Effector memory CD8-positive, alpha-beta T cell (primary cell): ENCODE measurements around the gene BCL2L11.

Experiments used
- ATAC-seq: fragments of 150-1000 bp; cut with Tn5 transposase; replicated peaks from 2 replicates; pipeline ENCODE4 v1.10.0; 2021; ENCODE audit warnings: mild to moderate bottlenecking, moderate library complexity
- DNase-seq, 3 experiments: peaks; one replicate each; pipeline ENCODE4 v3.0.0; 2021
- H3K27ac Mint-ChIP-seq, 2 donors: one replicate each; pipeline ENCODE4 v1.8.0; 2022; ENCODE audit warnings: mild to moderate bottlenecking in 2 of 2, mixed read lengths in 2 of 2, moderate library complexity in 2 of 2
- H3K27me3 Mint-ChIP-seq, 2 donors: one replicate each; pipeline ENCODE4 v1.8.0; 2022; ENCODE audit warnings: mixed read lengths in 2 of 2
- H3K36me3 Mint-ChIP-seq: one replicate; pipeline ENCODE4 v1.8.0; 2022; ENCODE audit warnings: mild to moderate bottlenecking, moderate library complexity, mixed read lengths; ENCODE audit not compliant: insufficient read depth
- H3K4me1 Mint-ChIP-seq, 2 donors: one replicate each; pipeline ENCODE4 v1.8.0; 2022; ENCODE audit warnings: low read depth in 2 of 2, mixed read lengths in 2 of 2
- H3K4me3 Mint-ChIP-seq, 2 donors: one replicate each; pipeline ENCODE4 v1.8.0; 2022; ENCODE audit warnings: mild to moderate bottlenecking in 2 of 2, mixed read lengths in 2 of 2, moderate library complexity in 2 of 2
- H3K9me3 Mint-ChIP-seq, 2 donors: one replicate each; pipeline ENCODE4 v1.8.0; 2022; ENCODE audit warnings: mixed read lengths in 2 of 2

The BCL2L11 gene

GRCh38 chr2:111172666-111173065 is 52.0 kb downstream of the BCL2L11 start:
- Mint-ChIP-seq H3K27ac (no peak overlapping the region), H3K4me1 (peaks cover 4% of the 10 kb centered on the region in 2 donors), H3K27me3 (peaks cover 17 to 34% of the 10 kb centered on the region in 2 donors), H3K36me3 (no peaks in the 10 kb centered on the region), H3K9me3 (no peaks in the 10 kb centered on the region), H3K4me3 (no peak overlapping the region)
- DNase-seq = no peak
- no peak for ATAC-seq

- Mint-ChIP-seq H3K4me3 (no peak overlapping the region), H3K9me3 (no peaks in the 10 kb centered on the region), H3K27me3 (peaks cover 17 to 40% of the 10 kb centered on the region in 2 donors), H3K36me3 (no peaks in the 10 kb centered on the region), H3K27ac (no peak overlapping the region), H3K4me1 (peaks cover 2 to 4% of the 10 kb centered on the region in 2 donors)
- DNase-seq = no peak
- ATAC-seq = no peak
Observed at GRCh38 chr2:111173338-111173737, 52.6 kb downstream of the BCL2L11 start.

GRCh38 chr2:111173856-111174255 is 53.1 kb downstream of the BCL2L11 start:
- no peak overlapping the region for H3K27ac Mint-ChIP-seq
- no peak overlapping the region for H3K4me3 Mint-ChIP-seq
- DNase-seq (no peak), ATAC-seq (no peak)
- no peaks in the 10 kb centered on the region for H3K36me3 Mint-ChIP-seq
- no peaks in the 10 kb centered on the region for H3K9me3 Mint-ChIP-seq
- H3K4me1 Mint-ChIP-seq = peaks cover 0 to 4% of the 10 kb centered on the region in 2 donors
- peaks cover 17 to 40% of the 10 kb centered on the region in 2 donors for H3K27me3 Mint-ChIP-seq

- ATAC-seq (no peak), DNase-seq (no peak)
- no peaks in the 10 kb centered on the region for H3K9me3 Mint-ChIP-seq
- peaks cover 0 to 4% of the 10 kb centered on the region in 2 donors for H3K4me1 Mint-ChIP-seq
- H3K36me3 Mint-ChIP-seq = no peaks in the 10 kb centered on the region
- H3K4me3 Mint-ChIP-seq = no peak overlapping the region
- peaks cover 17 to 40% of the 10 kb centered on the region in 2 donors for H3K27me3 Mint-ChIP-seq
- H3K27ac Mint-ChIP-seq = peak overlapping the region; percentile 7 to 91
Observed at GRCh38 chr2:111175615-111176014, 54.9 kb downstream of the BCL2L11 start.

- Mint-ChIP-seq H3K36me3 (no peaks in the 10 kb centered on the region), H3K9me3 (no peaks in the 10 kb centered on the region), H3K27ac (no peak overlapping the region), H3K4me3 (no peak overlapping the region), H3K4me1 (peaks cover 0 to 4% of the 10 kb centered on the region in 2 donors), H3K27me3 (peaks cover 17 to 38% of the 10 kb centered on the region in 2 donors)
- ATAC-seq (no peak), DNase-seq (no peak)
Observed at GRCh38 chr2:111176388-111176787, 55.7 kb downstream of the BCL2L11 start.

GRCh38 chr2:111176867-111177266 is 56.2 kb downstream of the BCL2L11 start:
- ATAC-seq (no peak), DNase-seq (no peak)
- no peaks in the 10 kb centered on the region for H3K36me3 Mint-ChIP-seq
- peaks cover 17 to 34% of the 10 kb centered on the region in 2 donors for H3K27me3 Mint-ChIP-seq
- no peak overlapping the region for H3K27ac Mint-ChIP-seq
- H3K9me3 Mint-ChIP-seq = no peaks in the 10 kb centered on the region
- H3K4me1 Mint-ChIP-seq = peaks cover 0 to 4% of the 10 kb centered on the region in 2 donors
- H3K4me3 Mint-ChIP-seq = no peak overlapping the region

GRCh38 chr2:111178296-111178695 is 57.6 kb downstream of the BCL2L11 start:
- no peak overlapping the region for H3K4me3 Mint-ChIP-seq
- peaks cover 17 to 34% of the 10 kb centered on the region in 2 donors for H3K27me3 Mint-ChIP-seq
- no peak overlapping the region for H3K27ac Mint-ChIP-seq
- H3K36me3 Mint-ChIP-seq = no peaks in the 10 kb centered on the region
- ATAC-seq = no peak
- H3K9me3 Mint-ChIP-seq = no peaks in the 10 kb centered on the region
- no peak for DNase-seq
- H3K4me1 Mint-ChIP-seq = peaks cover 0 to 4% of the 10 kb centered on the region in 2 donors

GRCh38 chr2:111178730-111179405 is 58.2 kb downstream of the BCL2L11 start:
- ATAC-seq = no peak
- H3K4me1 Mint-ChIP-seq = peaks cover 0 to 4% of the 10 kb centered on the region in 2 donors
- DNase-seq = no peak
- H3K9me3 Mint-ChIP-seq = no peaks in the 10 kb centered on the region
- H3K4me3 Mint-ChIP-seq = no peak overlapping the region
- H3K27ac Mint-ChIP-seq = no peak overlapping the region
- peaks cover 17 to 34% of the 10 kb centered on the region in 2 donors for H3K27me3 Mint-ChIP-seq
- no peaks in the 10 kb centered on the region for H3K36me3 Mint-ChIP-seq

- no peaks in the 10 kb centered on the region for H3K9me3 Mint-ChIP-seq
- H3K27ac Mint-ChIP-seq = no peak overlapping the region
- no peak for DNase-seq
- no peaks in the 10 kb centered on the region for H3K4me1 Mint-ChIP-seq
- peaks cover 5 to 6% of the 10 kb centered on the region in 2 donors for H3K27me3 Mint-ChIP-seq
- no peak overlapping the region for H3K4me3 Mint-ChIP-seq
- no peak for ATAC-seq
- no peaks in the 10 kb centered on the region for H3K36me3 Mint-ChIP-seq
Observed at GRCh38 chr2:111182121-111182520, 61.4 kb downstream of the BCL2L11 start.

GRCh38 chr2:111182740-111183139 is 62.0 kb downstream of the BCL2L11 start:
- Mint-ChIP-seq H3K4me1 (no peaks in the 10 kb centered on the region), H3K9me3 (no peaks in the 10 kb centered on the region), H3K4me3 (no peak overlapping the region), H3K36me3 (no peaks in the 10 kb centered on the region), H3K27me3 (peaks cover 5 to 6% of the 10 kb centered on the region in 2 donors), H3K27ac (no peak overlapping the region)
- no peak for ATAC-seq
- DNase-seq = no peak

GRCh38 chr2:111184725-111185310 is 64.1 kb downstream of the BCL2L11 start:
- DNase-seq (no peak), ATAC-seq (no peak)
- Mint-ChIP-seq H3K9me3 (no peaks in the 10 kb centered on the region), H3K36me3 (no peaks in the 10 kb centered on the region), H3K4me3 (no peak overlapping the region), H3K27ac (no peak overlapping the region), H3K27me3 (peaks cover 0 to 5% of the 10 kb centered on the region in 2 donors), H3K4me1 (no peaks in the 10 kb centered on the region)

- DNase-seq = no peak
- Mint-ChIP-seq H3K27ac (no peak overlapping the region), H3K27me3 (peaks cover 0 to 5% of the 10 kb centered on the region in 2 donors), H3K4me3 (no peak overlapping the region), H3K4me1 (no peaks in the 10 kb centered on the region), H3K9me3 (no peaks in the 10 kb centered on the region), H3K36me3 (no peaks in the 10 kb centered on the region)
- ATAC-seq = no peak
Observed at GRCh38 chr2:111185361-111186022, 64.8 kb downstream of the BCL2L11 start.

- Mint-ChIP-seq H3K4me1 (no peaks in the 10 kb centered on the region), H3K4me3 (no peak overlapping the region), H3K27me3 (peaks cover 0 to 5% of the 10 kb centered on the region in 2 donors), H3K9me3 (no peaks in the 10 kb centered on the region), H3K36me3 (no peaks in the 10 kb centered on the region), H3K27ac (no peak overlapping the region)
- DNase-seq (no peak), ATAC-seq (no peak)
Observed at GRCh38 chr2:111186121-111186715, 65.5 kb downstream of the BCL2L11 start.
